ENCODE measurements around the gene SHISAL1.

The SHISAL1 gene

GRCh38 chr22:44312766-44313165, at the start of gene SHISAL1:
TSS of gene SHISAL1 (minus strand) at chr22:44312951. CDS start at chr22:44300945, 12,006 bp downstream.
- TF ChIP-seq, protein P1, sequence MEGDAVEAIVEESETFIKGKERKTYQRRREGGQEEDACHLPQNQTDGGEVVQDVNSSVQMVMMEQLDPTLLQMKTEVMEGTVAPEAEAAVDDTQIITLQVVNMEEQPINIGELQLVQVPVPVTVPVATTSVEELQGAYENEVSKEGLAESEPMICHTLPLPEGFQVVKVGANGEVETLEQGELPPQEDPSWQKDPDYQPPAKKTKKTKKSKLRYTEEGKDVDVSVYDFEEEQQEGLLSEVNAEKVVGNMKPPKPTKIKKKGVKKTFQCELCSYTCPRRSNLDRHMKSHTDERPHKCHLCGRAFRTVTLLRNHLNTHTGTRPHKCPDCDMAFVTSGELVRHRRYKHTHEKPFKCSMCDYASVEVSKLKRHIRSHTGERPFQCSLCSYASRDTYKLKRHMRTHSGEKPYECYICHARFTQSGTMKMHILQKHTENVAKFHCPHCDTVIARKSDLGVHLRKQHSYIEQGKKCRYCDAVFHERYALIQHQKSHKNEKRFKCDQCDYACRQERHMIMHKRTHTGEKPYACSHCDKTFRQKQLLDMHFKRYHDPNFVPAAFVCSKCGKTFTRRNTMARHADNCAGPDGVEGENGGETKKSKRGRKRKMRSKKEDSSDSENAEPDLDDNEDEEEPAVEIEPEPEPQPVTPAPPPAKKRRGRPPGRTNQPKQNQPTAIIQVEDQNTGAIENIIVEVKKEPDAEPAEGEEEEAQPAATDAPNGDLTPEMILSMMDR (IDR thresholded peaks at IDR 0.05; ENCODE audit: low read length, missing control alignments), result no peak
- peak; percentile 20 for DNase-seq (ENCODE audit: low read depth)
- H3K4me3 ChIP-seq (replicated peaks; ENCODE audit: low read depth, low read length), result no peak within 1 kb of the TSS

GRCh38 chr22:44361391-44362126, 48.8 kb upstream of the SHISAL1 start:
- DNase-seq (ENCODE audit: low read depth), result no peak
- TF ChIP-seq, protein P1 (IDR thresholded peaks at IDR 0.05; ENCODE audit: low read length, missing control alignments), result no peak
- no peak overlapping the region for H3K4me3 ChIP-seq (replicated peaks; ENCODE audit: low read depth, low read length)

DNA sequence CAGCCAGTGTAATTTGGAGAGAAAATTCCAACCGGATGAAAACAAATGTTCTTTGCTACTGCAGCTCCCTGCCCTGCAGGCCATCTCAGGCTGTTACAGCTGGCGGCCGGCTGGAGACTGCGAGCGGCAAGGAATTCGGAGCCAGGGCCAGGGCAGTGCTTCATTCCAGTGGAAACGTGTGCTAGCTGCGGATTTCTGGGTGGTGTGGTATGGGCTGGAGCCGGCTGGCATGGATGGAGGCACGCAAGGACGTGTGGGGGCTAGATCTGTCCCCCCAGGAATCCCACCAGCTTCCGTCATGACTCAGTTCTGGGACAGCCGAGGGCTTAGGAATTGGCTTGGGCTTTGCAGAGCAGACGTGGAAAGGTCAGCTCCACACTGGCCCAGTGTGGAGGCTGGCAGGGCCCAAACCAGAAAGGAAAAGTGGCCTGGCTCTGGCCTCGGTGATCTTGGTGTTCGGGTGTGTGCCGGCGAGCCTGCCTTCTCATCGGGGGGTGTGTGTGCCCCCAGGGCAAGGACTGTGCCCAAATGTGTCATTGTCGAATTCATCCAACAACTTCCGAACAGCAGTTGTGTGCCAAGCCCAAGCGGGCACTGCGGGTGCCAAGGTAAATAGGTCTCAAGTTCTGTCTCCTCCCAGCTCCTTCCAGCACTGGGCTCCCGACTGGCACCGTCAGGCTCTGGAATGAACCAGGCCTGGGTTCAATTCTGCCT, 48.1 kb upstream of the SHISAL1 start:
- H3K4me3 ChIP-seq (replicated peaks; ENCODE audit: low read depth, low read length), result no peak overlapping the region

GRCh38 chr22:44360306-44360667, 47.5 kb upstream of the SHISAL1 start:
- TF ChIP-seq, protein P1 (IDR thresholded peaks at IDR 0.05; ENCODE audit: low read length, missing control alignments), result no peak
- no peak for DNase-seq (ENCODE audit: low read depth)
- no peak overlapping the region for H3K4me3 ChIP-seq (replicated peaks; ENCODE audit: low read depth, low read length)

More for the DNA sequence above, 48.1 kb upstream of the SHISAL1 start:
- DNase-seq (ENCODE audit: low read depth), result peak; percentile 67
- TF ChIP-seq, protein P1 (IDR thresholded peaks at IDR 0.05; ENCODE audit: low read length, missing control alignments), result peak; percentile 30

GRCh38 chr22:44359496-44360110, 46.9 kb upstream of the SHISAL1 start:
- TF ChIP-seq, protein P1 (IDR thresholded peaks at IDR 0.05; ENCODE audit: low read length, missing control alignments), result no peak
- H3K4me3 ChIP-seq (replicated peaks; ENCODE audit: low read depth, low read length), result no peak overlapping the region
- DNase-seq (ENCODE audit: low read depth), result no peak

DNA sequence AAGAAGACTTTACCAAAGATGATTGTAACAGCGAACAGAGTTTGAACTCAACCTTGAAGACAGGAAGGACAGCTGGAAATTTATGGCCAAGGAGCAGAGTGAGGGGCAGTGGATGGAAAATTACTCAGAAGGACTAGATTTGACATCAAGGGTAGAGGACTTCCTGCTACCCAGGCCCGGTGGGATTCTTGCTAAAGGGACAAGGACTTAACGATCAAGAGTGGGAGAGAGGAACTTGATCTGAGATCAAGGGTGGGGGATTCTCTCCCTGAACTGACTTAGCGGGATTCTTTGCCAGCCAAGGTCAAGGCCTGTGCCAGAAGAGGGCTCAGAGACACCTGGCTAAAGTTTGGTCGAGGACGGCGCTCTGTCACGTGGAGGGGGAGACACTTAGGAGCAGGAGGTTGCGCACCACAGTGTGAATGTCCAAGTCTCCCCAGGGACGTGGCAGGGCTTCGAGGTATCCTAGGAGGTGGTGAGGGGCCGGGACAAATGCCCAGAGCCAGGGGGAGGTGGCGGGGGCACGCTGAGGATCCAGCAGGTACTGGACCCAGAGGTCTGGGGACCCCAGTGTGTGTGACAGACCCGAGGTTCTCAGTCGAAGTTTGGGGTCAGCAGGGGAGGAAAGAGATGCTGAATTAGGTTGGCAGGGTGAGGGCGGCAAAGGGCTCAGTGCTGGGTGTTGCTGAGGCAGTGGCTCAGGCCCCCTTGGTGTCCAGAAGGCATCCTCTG, 46.1 kb upstream of the SHISAL1 start:
- H3K4me3 ChIP-seq (replicated peaks; ENCODE audit: low read depth, low read length), result no peak overlapping the region
- TF ChIP-seq, protein P1 (IDR thresholded peaks at IDR 0.05; ENCODE audit: low read length, missing control alignments), result no peak
- DNase-seq (ENCODE audit: low read depth), result no peak

All from fibroblast of pulmonary artery (primary cell).